Stomach (tissue), 9 donors: ENCODE results near the gene MAST2. TPM values are rescaled to one million over a fixed set of nuclear protein-coding genes. Genes with fewer than 3 reads are reported as not detected.

ENCODE experiments used
- DNase-seq, 2 donors: peaks; one replicate each; pipeline versions ENCODE4 v3.0.0 to v3.0.0-alpha.2; 2013 to 2019
- H3K27ac ChIP-seq, 5 donors: fragments of 200-600 bp in 4 of 5; sonication (generic) in 4 of 5; one replicate each; pipeline ENCODE4 v1.5.1; 2013 to 2019; ENCODE audit warnings: mild to moderate bottlenecking in 1 of 5, moderate library complexity in 1 of 5
- H3K27me3 ChIP-seq, 3 donors: fragments of 200-600 bp; sonication (generic); one replicate each; pipeline ENCODE4 v1.5.1; 2017 to 2019; ENCODE audit warnings: mixed run types in 1 of 3
- H3K36me3 ChIP-seq, 4 donors: fragments of 200-600 bp; sonication (generic); 1 replicate in 3 of 4; 2 replicates in 1 of 4; pipeline ENCODE4 v1.5.1; 2016 to 2019
- H3K4me1 ChIP-seq, 4 donors: fragments of 200-600 bp; sonication (generic); one replicate each; pipeline ENCODE4 v1.5.1; 2016 to 2019
- H3K4me3 ChIP-seq, 4 donors: fragments of 200-600 bp; sonication (generic) in 3 of 4; one replicate each; pipeline ENCODE4 v1.5.1; 2016 to 2019; ENCODE audit warnings: mild to moderate bottlenecking in 1 of 4
- H3K9me3 ChIP-seq, 4 donors: fragments of 200-600 bp; sonication (generic); one replicate each; pipeline ENCODE4 v1.5.1; 2016 to 2019
- CTCF ChIP-seq, 7 experiments: fragments of 450-650 bp in 4 of 7; fragments of 200-600 bp in 3 of 7; sonication (generic) in 3 of 7; IDR thresholded peaks; one replicate each; pipeline ENCODE4 v1.5.1; 2016 to 2019; ENCODE audit warnings: antibody characterized with exemption in 7 of 7, control low read depth in 2 of 7, mild to moderate bottlenecking in 1 of 7
- EP300 ChIP-seq: sonication (generic); formaldehyde crosslinking; IDR thresholded peaks from one replicate; pipeline ENCODE4 v1.6.1; 2017; ENCODE audit warnings: antibody characterized with exemption
- POLR2A ChIP-seq, 4 donors: fragments of 450-650 bp; IDR thresholded peaks; one replicate each; pipeline ENCODE4 v1.6.1; 2016; ENCODE audit warnings: antibody characterized with exemption in 4 of 4, control low read depth in 2 of 4, mild to moderate bottlenecking in 1 of 4, moderate library complexity in 1 of 4
- POLR2AphosphoS5 ChIP-seq, 3 donors: sonication (generic); formaldehyde crosslinking; IDR thresholded peaks; one replicate each; pipeline ENCODE4 v1.6.1; 2016; ENCODE audit warnings: antibody characterized with exemption in 3 of 3
- WGBS, 5 donors: extraction: QIAGEN DNeasy Blood & Tissue Kit in 3 of 5; methylation state at CpG; one replicate each; pipeline versions ENCODE4 v1.1.5 to v1.1.7; 2013 to 2018; 5-methylcytosine and 5-hydroxymethylcytosine counted together
- intact Hi-C: fragments of 100-400 bp; cut with DNase I; formaldehyde crosslinking; loops from one replicate; pipeline ENCODE4 v1.15.1; 2023; ENCODE audit warnings: low total_unique reads
- polyA plus RNA-seq, 3 donors: library from polyadenylated mRNA; stranded (reverse); fragments of 200-250 nt; gene quantifications; one replicate each; pipeline ENCODE4 v1.2.3, GENCODE V29; 2013
- total RNA-seq, 5 donors: library from RNA; depleted of rRNA; stranded (reverse); fragments of >200 nt; gene quantifications; one replicate each; pipeline versions ENCODE4 v1.1.0 to v1.2.3, GENCODE V29; 2014 to 2016
- donor health status: healthy with polysubstance abuse.
- donor health status: Bipolar disorder and iron deficiency.
- donor health status: healthy.

MAST2 gene
- total and polyA plus RNA-seq, 8 donors = 5.3 to 131 (median 34.8) TPM

- Histone ChIP-seq H3K36me3 (no peaks in the 10 kb centered on the region), H3K4me1 (peaks cover 0 to 18% (median 11%) of the 10 kb centered on the region in 4 donors), H3K27me3 (no peaks in the 10 kb centered on the region), H3K27ac (peak overlapping the region in 4 of 5 donors; percentile 49 to 75 (median 54)), H3K9me3 (no peaks in the 10 kb centered on the region), H3K4me3 (peak overlapping the region in 1 of 4 donors; percentile 0)
- intact Hi-C loops = no loop called here
- peak; percentile 13 to 63 (median 20) for TF ChIP-seq POLR2AphosphoS5 (IDR thresholded peaks at IDR 0.05)
- no peak for TF ChIP-seq EP300
- DNase-seq = peak in 1 of 2 donors; percentile 65
- WGBS, 5 donors = 14 to 33% (median 19%) methylated on average over 6 of the region's 6 CpGs
Observed at GRCh38 chr1:45892068-45892785, 88.8 kb downstream of the MAST2 start.

- intact Hi-C loops = no loop called here
- 80 to 92% (median 84%) methylated on average over 4 of the region's 4 CpGs for WGBS, 5 donors
- Histone ChIP-seq H3K27ac (no peak overlapping the region), H3K4me3 (no peak overlapping the region), H3K27me3 (no peaks in the 10 kb centered on the region), H3K4me1 (peaks cover 0 to 17% (median 10%) of the 10 kb centered on the region in 4 donors), H3K9me3 (no peaks in the 10 kb centered on the region), H3K36me3 (no peaks in the 10 kb centered on the region)
- TF ChIP-seq POLR2A (IDR thresholded peaks at IDR 0.05) (no peak), EP300 (no peak), CTCF (IDR thresholded peaks at IDR 0.05) (no peak), POLR2AphosphoS5 (IDR thresholded peaks at IDR 0.05) (no peak)
- no peak for DNase-seq
Observed at GRCh38 chr1:45894331-45894730, 90.9 kb downstream of the MAST2 start.

- Histone ChIP-seq H3K36me3 (no peaks in the 10 kb centered on the region), H3K4me1 (peaks cover 0 to 17% (median 10%) of the 10 kb centered on the region in 4 donors), H3K9me3 (no peaks in the 10 kb centered on the region), H3K4me3 (no peak overlapping the region), H3K27ac (no peak overlapping the region), H3K27me3 (no peaks in the 10 kb centered on the region)
- intact Hi-C loops = no loop called here
- no peak for TF ChIP-seq EP300
- no peak for TF ChIP-seq POLR2A (IDR thresholded peaks at IDR 0.05)
- TF ChIP-seq CTCF (IDR thresholded peaks at IDR 0.05) = no peak
- TF ChIP-seq POLR2AphosphoS5 (IDR thresholded peaks at IDR 0.05) = no peak
- no peak for DNase-seq
Observed at GRCh38 chr1:45894921-45895320, 91.5 kb downstream of the MAST2 start.

GRCh38 chr1:45895406-45895805 is 92.0 kb downstream of the MAST2 start:
- Histone ChIP-seq H3K27me3 (no peaks in the 10 kb centered on the region), H3K27ac (no peak overlapping the region), H3K36me3 (no peaks in the 10 kb centered on the region), H3K4me3 (no peak overlapping the region), H3K9me3 (no peaks in the 10 kb centered on the region), H3K4me1 (peaks cover 0 to 17% (median 10%) of the 10 kb centered on the region in 4 donors)
- intact Hi-C loops = no loop called here
- TF ChIP-seq EP300 (no peak), POLR2AphosphoS5 (IDR thresholded peaks at IDR 0.05) (no peak), POLR2A (IDR thresholded peaks at IDR 0.05) (no peak), CTCF (IDR thresholded peaks at IDR 0.05) (no peak)
- no peak for DNase-seq
- 95 to 100% (median 97%) methylated on average over 2 of the region's 2 CpGs for WGBS, 5 donors

- 93 to 99% (median 98%) methylated on average over 2 of the region's 2 CpGs for WGBS, 5 donors
- peaks cover 0 to 22% (median 5%) of the 10 kb centered on the region in 4 donors for H3K4me1 ChIP-seq
- no peaks in the 10 kb centered on the region for H3K36me3 ChIP-seq
- DNase-seq = no peak
- intact Hi-C loops = no loop called here
- no peaks in the 10 kb centered on the region for H3K27me3 ChIP-seq
- no peak overlapping the region for H3K4me3 ChIP-seq
- TF ChIP-seq POLR2A (IDR thresholded peaks at IDR 0.05) (no peak), EP300 (no peak), POLR2AphosphoS5 (IDR thresholded peaks at IDR 0.05) (no peak), CTCF (IDR thresholded peaks at IDR 0.05) (no peak)
- H3K9me3 ChIP-seq = no peaks in the 10 kb centered on the region
- H3K27ac ChIP-seq = no peak overlapping the region
Observed at GRCh38 chr1:45906883-45907282, 103.5 kb downstream of the MAST2 start.
